Mammary epithelial cell (primary cell): Measurements from ENCODE around the gene TTC19.

ENCODE experiments used
- EZH2 ChIP-seq: IDR thresholded peaks from 2 replicates; pipeline ENCODE4 v1.6.1; 2012; ENCODE audit warnings: low read length, inconsistent platforms, borderline replicate concordance
- TF ChIP-seq, protein P1 (sequence below), 2 donors: IDR thresholded peaks in 1 of 2; conservative IDR thresholded peaks in 1 of 2; 2 replicates each; pipeline ENCODE4 v1.5.1; 2011 to 2012; ENCODE audit warnings: inconsistent platforms in 2 of 2, low read length in 2 of 2, mild to moderate bottlenecking in 2 of 2, control low read depth in 1 of 2, low read depth in 1 of 2; ENCODE audit not compliant: insufficient read depth in 1 of 2; ENCODE audit errors: extremely low read depth in 1 of 2

GRCh38 chr17:16075949-16076348 is 76.3 kb downstream of the TTC19 start:
- no peak for TF ChIP-seq EZH2
- TF ChIP-seq, protein P1, sequence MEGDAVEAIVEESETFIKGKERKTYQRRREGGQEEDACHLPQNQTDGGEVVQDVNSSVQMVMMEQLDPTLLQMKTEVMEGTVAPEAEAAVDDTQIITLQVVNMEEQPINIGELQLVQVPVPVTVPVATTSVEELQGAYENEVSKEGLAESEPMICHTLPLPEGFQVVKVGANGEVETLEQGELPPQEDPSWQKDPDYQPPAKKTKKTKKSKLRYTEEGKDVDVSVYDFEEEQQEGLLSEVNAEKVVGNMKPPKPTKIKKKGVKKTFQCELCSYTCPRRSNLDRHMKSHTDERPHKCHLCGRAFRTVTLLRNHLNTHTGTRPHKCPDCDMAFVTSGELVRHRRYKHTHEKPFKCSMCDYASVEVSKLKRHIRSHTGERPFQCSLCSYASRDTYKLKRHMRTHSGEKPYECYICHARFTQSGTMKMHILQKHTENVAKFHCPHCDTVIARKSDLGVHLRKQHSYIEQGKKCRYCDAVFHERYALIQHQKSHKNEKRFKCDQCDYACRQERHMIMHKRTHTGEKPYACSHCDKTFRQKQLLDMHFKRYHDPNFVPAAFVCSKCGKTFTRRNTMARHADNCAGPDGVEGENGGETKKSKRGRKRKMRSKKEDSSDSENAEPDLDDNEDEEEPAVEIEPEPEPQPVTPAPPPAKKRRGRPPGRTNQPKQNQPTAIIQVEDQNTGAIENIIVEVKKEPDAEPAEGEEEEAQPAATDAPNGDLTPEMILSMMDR (conservative IDR thresholded peaks at IDR 0.05 in 1 of 2, IDR thresholded peaks at IDR 0.05 in 1 of 2; ENCODE audit: extremely low read depth in 1 of 2, insufficient read depth in 1 of 2, low read depth in 1 of 2, low read length in 2 of 2) = no peak
